H9 (cell line): Measurements from ENCODE around the gene C20orf202. TPM values are rescaled to one million over a fixed set of nuclear protein-coding genes. Genes with fewer than 3 reads are reported as not detected.

Source experiments
- DNase-seq: peaks from one replicate; pipeline ENCODE4 v3.0.0-alpha.2; 2017
- H2AFZ ChIP-seq: one replicate; pipeline ENCODE4 v1.6.1; 2013; ENCODE audit warnings: mild to moderate bottlenecking, low read length, control low read depth, moderate library complexity
- H2AK5ac ChIP-seq: 2 replicates; pipeline ENCODE4 v1.6.1; 2013; ENCODE audit warnings: low read length, control low read depth, mixed read lengths; ENCODE audit not compliant: insufficient read length
- H2BK120ac ChIP-seq: one replicate; pipeline ENCODE4 v1.6.1; 2013; ENCODE audit warnings: low read depth, mild to moderate bottlenecking, low read length, control low read depth, inconsistent platforms; ENCODE audit not compliant: poor library complexity, severe bottlenecking
- H2BK12ac ChIP-seq: 2 replicates; pipeline ENCODE4 v1.6.1; 2013; ENCODE audit warnings: low read length, control low read depth, mixed read lengths, low read depth; ENCODE audit not compliant: insufficient read length
- H2BK15ac ChIP-seq: 2 replicates; pipeline ENCODE4 v1.6.1; 2013; ENCODE audit warnings: low read depth, low read length, control low read depth
- H2BK20ac ChIP-seq: one replicate; pipeline ENCODE4 v1.6.1; 2013; ENCODE audit warnings: low read depth, mild to moderate bottlenecking, low read length, control low read depth, inconsistent platforms; ENCODE audit not compliant: poor library complexity, severe bottlenecking
- H2BK5ac ChIP-seq: 2 replicates; pipeline ENCODE4 v1.6.1; 2013; ENCODE audit warnings: low read length, control low read depth, mixed read lengths; ENCODE audit not compliant: insufficient read length
- H3K14ac ChIP-seq: 2 replicates; pipeline ENCODE4 v1.6.1; 2013; ENCODE audit warnings: low read length, control low read depth; ENCODE audit not compliant: insufficient read depth
- H3K18ac ChIP-seq: 2 replicates; pipeline ENCODE4 v1.6.1; 2013; ENCODE audit warnings: low read depth, mild to moderate bottlenecking, mixed read lengths, low read length, control low read depth; ENCODE audit not compliant: insufficient read length
- H3K23ac ChIP-seq: 2 replicates; pipeline ENCODE4 v1.6.1; 2013; ENCODE audit warnings: low read length, control low read depth, mixed read lengths, low read depth; ENCODE audit not compliant: insufficient read length
- H3K23me2 ChIP-seq: 2 replicates; pipeline ENCODE4 v1.6.1; 2013; ENCODE audit warnings: low read depth, mild to moderate bottlenecking, mixed read lengths, low read length, control low read depth; ENCODE audit not compliant: insufficient read length, poor library complexity, severe bottlenecking
- H3K27ac ChIP-seq: 2 replicates; pipeline ENCODE4 v1.5.1; 2013; ENCODE audit warnings: low read length, control low read depth, mixed read lengths, low read depth; ENCODE audit not compliant: insufficient read length
- H3K27me3 ChIP-seq: 2 replicates; pipeline ENCODE4 v1.6.1; 2013; ENCODE audit warnings: low read length, control low read depth, inconsistent platforms; ENCODE audit not compliant: insufficient read depth
- H3K4ac ChIP-seq: 2 replicates; pipeline ENCODE4 v1.6.1; 2013; ENCODE audit warnings: low read depth, mild to moderate bottlenecking, control low read depth, inconsistent platforms, low read length, moderate library complexity
- H3K4me1 ChIP-seq: 2 replicates; pipeline ENCODE4 v1.6.1; 2013; ENCODE audit warnings: low read length, control low read depth, inconsistent platforms; ENCODE audit not compliant: insufficient read depth
- H3K4me2 ChIP-seq: 2 replicates; pipeline ENCODE4 v1.6.1; 2013; ENCODE audit warnings: low read length, control low read depth, mixed read lengths; ENCODE audit not compliant: insufficient read length, insufficient read depth
- H3K56ac ChIP-seq: 2 replicates; pipeline ENCODE4 v1.6.1; 2013; ENCODE audit warnings: low read depth, mild to moderate bottlenecking, mixed read lengths, low read length, control low read depth; ENCODE audit not compliant: insufficient read length
- H3K79me1 ChIP-seq: 2 replicates; pipeline ENCODE4 v1.6.1; 2013; ENCODE audit warnings: low read depth, mild to moderate bottlenecking, moderate library complexity, low read length, control low read depth, inconsistent platforms; ENCODE audit not compliant: insufficient read depth, poor library complexity, severe bottlenecking
- H3K79me2 ChIP-seq: 2 replicates; pipeline ENCODE4 v1.6.1; 2013; ENCODE audit warnings: low read length, control low read depth, inconsistent platforms; ENCODE audit not compliant: insufficient read depth
- H3K9ac ChIP-seq: 2 replicates; pipeline ENCODE4 v1.6.1; 2013; ENCODE audit warnings: low read length, control low read depth, mixed read lengths; ENCODE audit not compliant: insufficient read length; ENCODE audit errors: extremely low read depth
- H3K9me3 ChIP-seq: one replicate; pipeline ENCODE4 v1.6.1; 2013; ENCODE audit warnings: low read depth, low read length, inconsistent platforms; ENCODE audit not compliant: control insufficient read depth
- H3T11ph ChIP-seq: one replicate; pipeline ENCODE4 v1.6.1; 2013; ENCODE audit warnings: mild to moderate bottlenecking, low read length, control low read depth, inconsistent platforms
- H4K20me1 ChIP-seq: one replicate; pipeline ENCODE4 v1.6.1; 2013; ENCODE audit not compliant: control insufficient read depth, insufficient read length, insufficient read depth
- H4K5ac ChIP-seq: 2 replicates; pipeline ENCODE4 v1.6.1; 2013; ENCODE audit warnings: low read depth, mild to moderate bottlenecking, mixed read lengths, low read length, control low read depth; ENCODE audit not compliant: insufficient read length
- H4K8ac ChIP-seq: replicated peaks from 2 replicates; pipeline ENCODE4 v1.6.1; 2013; ENCODE audit warnings: low read length, control low read depth, mixed read lengths, low read depth; ENCODE audit not compliant: insufficient read length
- H4K91ac ChIP-seq: 2 replicates; pipeline ENCODE4 v1.6.1; 2013; ENCODE audit warnings: low read depth, mild to moderate bottlenecking, moderate library complexity, mixed read lengths, low read length, control low read depth; ENCODE audit not compliant: insufficient read length
- H3K27ac Mint-ChIP-seq, 3 experiments: 2 replicates in 2 of 3; 3 replicates in 1 of 3; pipeline ENCODE4 v1.8.0; 2020 to 2021; ENCODE audit warnings: mixed read lengths in 3 of 3, mild to moderate bottlenecking in 1 of 3, moderate library complexity in 1 of 3
- H3K27me3 Mint-ChIP-seq: 2 replicates; pipeline ENCODE4 v1.8.0; 2021; ENCODE audit warnings: low read depth, mild to moderate bottlenecking, moderate library complexity, mixed read lengths
- H3K36me3 Mint-ChIP-seq, 3 experiments: 2 replicates in 2 of 3; 3 replicates in 1 of 3; pipeline ENCODE4 v1.8.0; 2020 to 2021; ENCODE audit warnings: low read depth in 3 of 3, mixed read lengths in 3 of 3; ENCODE audit not compliant: insufficient read depth in 1 of 3
- H3K4me1 Mint-ChIP-seq, 2 experiments: 2 replicates each; pipeline ENCODE4 v1.8.0; 2020; ENCODE audit warnings: mixed read lengths in 2 of 2
- H3K4me3 Mint-ChIP-seq, 2 experiments: 2 replicates in 1 of 2; 3 replicates in 1 of 2; pipeline ENCODE4 v1.8.0; 2020 to 2021; ENCODE audit warnings: mild to moderate bottlenecking in 2 of 2, mixed read lengths in 2 of 2, moderate library complexity in 1 of 2
- H3K9me3 Mint-ChIP-seq, 2 experiments: 2 replicates in 1 of 2; 3 replicates in 1 of 2; pipeline ENCODE4 v1.8.0; 2020; ENCODE audit warnings: mild to moderate bottlenecking in 2 of 2, mixed read lengths in 2 of 2, moderate library complexity in 1 of 2
- WGBS: extraction: QIAGEN DNeasy Blood & Tissue Kit; methylation state at CpG from one replicate; pipeline ENCODE4 v1.1.7; 2013; ENCODE audit warnings: missing lambda C conversion rate, low lambda C conversion rate, mixed read lengths; ENCODE audit not compliant: insufficient read length; ENCODE audit errors: extremely low coverage; 5-methylcytosine and 5-hydroxymethylcytosine counted together
- total RNA-seq: library from RNA; stranded (reverse); gene quantifications from 2 replicates; pipeline ENCODE4 v1.2.1, GENCODE V29; 2021
- TF ChIP-seq, protein P1 (sequence below): fragments of 200-600 bp; sonication (generic); conservative IDR thresholded peaks from 3 replicates; pipeline ENCODE4 v1.8.0; 2021; ENCODE audit warnings: antibody characterized with exemption, mild to moderate bottlenecking

C20orf202 gene
- total RNA-seq, 1 experiment from 2014 or later, result 0.13 TPM

DNA sequence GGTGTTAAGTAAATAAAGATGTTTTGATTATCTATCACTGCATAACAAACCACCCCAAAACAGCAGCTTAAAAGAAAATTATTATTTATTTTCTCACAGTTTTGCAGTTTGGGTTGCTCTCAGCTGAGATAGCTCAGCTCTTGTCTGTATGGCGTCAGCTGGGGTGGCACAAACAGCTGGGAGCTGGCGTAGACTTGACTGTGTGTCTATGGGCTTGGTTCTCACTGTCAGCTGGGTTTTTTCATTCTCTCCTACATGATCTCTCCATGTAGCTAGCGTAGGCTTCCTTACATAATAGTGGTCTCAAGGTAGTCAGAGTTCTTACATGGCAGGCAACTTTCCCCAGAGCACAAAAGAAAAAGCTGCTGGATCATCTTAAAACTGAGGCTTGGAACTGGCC is 12.0 kb upstream of the C20orf202 start:
- H3K27me3 Mint-ChIP-seq, result peaks cover 38% of the 10 kb centered on the region

More for the DNA sequence above, 12.0 kb upstream of the C20orf202 start:
- Histone ChIP-seq H2AFZ (no peak overlapping the region), H3K9ac (no peak overlapping the region), H4K5ac (no peak overlapping the region), H3K23ac (no peak overlapping the region), H3K79me1 (no peaks in the 10 kb centered on the region), H2BK5ac (no peak overlapping the region), H2BK15ac (no peak overlapping the region), H3K56ac (no peak overlapping the region), H3K4ac (no peak overlapping the region), H3K27ac (no peak overlapping the region), H3T11ph (no peak overlapping the region), H4K8ac (no peak overlapping the region), H2BK20ac (no peak overlapping the region), H3K27me3 (no peaks in the 10 kb centered on the region; the same call in 1 of the 2 replicates), H3K9me3 (no peaks in the 10 kb centered on the region), H4K91ac (no peak overlapping the region), H4K20me1 (no peaks in the 10 kb centered on the region), H2BK120ac (no peak overlapping the region), H3K4me1 (peaks cover 9% of the 10 kb centered on the region; the same call in 1 of the 2 replicates), H2BK12ac (no peak overlapping the region), H3K18ac (no peak overlapping the region), H3K79me2 (no peaks in the 10 kb centered on the region), H3K4me2 (no peak overlapping the region), H3K23me2 (no peaks in the 10 kb centered on the region), H3K14ac (no peak overlapping the region), H2AK5ac (no peak overlapping the region)
- DNase-seq, result no peak
- Mint-ChIP-seq H3K4me3 (no peak overlapping the region), H3K27ac (no peak overlapping the region), H3K36me3 (no peaks in the 10 kb centered on the region), H3K9me3 (peaks cover 0 to under 1% of the 10 kb centered on the region in 2 experiments; a peak in 1 of 5 replicates), H3K4me1 (peaks cover 0 to 11% of the 10 kb centered on the region in 2 experiments; a peak in 1 of 4 replicates)
- WGBS, result no CpG with 5 or more reads among the region's 3 CpGs
- TF ChIP-seq, protein P1, sequence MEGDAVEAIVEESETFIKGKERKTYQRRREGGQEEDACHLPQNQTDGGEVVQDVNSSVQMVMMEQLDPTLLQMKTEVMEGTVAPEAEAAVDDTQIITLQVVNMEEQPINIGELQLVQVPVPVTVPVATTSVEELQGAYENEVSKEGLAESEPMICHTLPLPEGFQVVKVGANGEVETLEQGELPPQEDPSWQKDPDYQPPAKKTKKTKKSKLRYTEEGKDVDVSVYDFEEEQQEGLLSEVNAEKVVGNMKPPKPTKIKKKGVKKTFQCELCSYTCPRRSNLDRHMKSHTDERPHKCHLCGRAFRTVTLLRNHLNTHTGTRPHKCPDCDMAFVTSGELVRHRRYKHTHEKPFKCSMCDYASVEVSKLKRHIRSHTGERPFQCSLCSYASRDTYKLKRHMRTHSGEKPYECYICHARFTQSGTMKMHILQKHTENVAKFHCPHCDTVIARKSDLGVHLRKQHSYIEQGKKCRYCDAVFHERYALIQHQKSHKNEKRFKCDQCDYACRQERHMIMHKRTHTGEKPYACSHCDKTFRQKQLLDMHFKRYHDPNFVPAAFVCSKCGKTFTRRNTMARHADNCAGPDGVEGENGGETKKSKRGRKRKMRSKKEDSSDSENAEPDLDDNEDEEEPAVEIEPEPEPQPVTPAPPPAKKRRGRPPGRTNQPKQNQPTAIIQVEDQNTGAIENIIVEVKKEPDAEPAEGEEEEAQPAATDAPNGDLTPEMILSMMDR, result no peak
